Stimulated activated CD4-positive, alpha-beta T cell treated with anti-CD3 and anti-CD28 coated beads, Interleukin-15, amount 100 ng/mL, for 24 hours (primary cell): ENCODE measurements around the gene NUFIP1.
A peak's percentile ranks its signal among the peaks of the same experiment; 100 is the strongest.
"Not testable (repeated sequence)": the region's sequence is repeated elsewhere in the genome, so short reads cannot be mapped to it uniquely, and the experiment has no call there.

Source experiments
- DNase-seq: peaks from one replicate; pipeline ENCODE4 v3.0.0-alpha.2; 2020

The NUFIP1 gene

DNA sequence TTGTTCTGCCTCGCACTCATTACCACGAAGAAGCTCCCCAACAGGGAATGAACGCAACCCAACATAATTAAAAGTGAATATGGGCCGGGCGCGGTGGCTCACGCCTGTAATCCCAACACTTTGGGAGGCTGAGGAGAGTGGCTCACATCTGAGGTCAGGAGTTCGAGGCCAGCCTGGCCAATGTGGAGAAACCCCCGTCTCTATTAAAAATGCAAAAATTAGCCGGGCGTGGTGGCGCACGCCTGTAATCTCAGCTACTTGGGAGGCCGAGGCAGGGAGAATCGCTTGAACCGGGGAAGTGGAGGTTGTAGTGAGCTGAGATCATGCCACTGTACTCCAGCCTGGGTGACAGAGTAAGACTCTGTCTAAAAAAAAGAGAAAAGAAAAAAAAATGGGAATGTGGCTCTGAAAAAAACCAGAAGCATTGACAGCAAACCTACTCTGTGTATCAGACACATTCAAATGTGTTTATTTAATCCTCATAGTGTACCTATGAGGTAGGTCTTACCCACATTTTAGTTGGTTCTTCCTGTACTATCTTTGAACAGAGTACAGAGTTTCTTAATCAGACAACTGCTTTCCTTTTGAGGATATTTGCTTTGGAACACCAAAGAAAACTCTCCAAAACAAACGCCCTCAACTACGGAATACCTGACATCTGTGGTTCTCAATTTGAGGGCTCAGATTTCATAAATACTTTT lies 70.0 kb downstream of the NUFIP1 start:
- DNase-seq, result no peak

DNA sequence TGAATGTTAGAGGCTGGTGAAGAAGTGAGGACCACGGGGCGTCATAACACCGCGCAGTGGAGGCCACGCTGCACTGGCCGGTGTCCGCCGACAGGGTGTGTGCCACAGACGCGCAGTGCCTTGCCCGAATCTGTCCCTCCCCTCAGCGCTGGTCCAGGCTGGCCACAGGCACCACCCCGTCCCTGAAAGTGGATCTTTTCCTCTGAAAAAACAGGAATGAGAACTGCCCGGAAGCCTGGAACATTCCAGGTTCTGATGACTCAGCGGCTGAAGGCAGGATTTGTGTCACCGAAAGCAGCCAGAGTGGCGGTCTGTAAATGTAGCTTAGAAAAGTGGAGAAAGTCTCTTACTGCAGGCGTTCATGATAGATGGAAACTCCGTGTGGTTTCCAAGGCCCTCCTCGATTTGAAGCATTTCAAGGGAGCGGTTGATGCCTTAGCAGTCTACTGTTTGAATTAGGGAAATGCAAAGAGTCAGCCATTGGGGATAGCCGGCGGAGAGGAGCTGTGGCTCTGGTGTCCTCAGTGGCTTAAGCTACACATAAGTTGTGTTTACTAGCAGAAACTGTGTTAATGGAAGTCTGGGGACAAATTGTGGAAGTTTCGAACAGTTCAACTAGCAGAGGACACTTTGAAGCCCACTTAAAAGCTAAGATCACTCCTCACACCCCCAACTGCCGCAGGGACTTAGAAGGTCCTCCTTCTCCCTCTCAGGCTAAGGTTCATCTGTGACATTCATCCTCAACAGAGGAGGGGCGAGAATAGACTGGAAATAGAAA lies 70.8 kb downstream of the NUFIP1 start:
- DNase-seq, result peak; percentile 86

DNA sequence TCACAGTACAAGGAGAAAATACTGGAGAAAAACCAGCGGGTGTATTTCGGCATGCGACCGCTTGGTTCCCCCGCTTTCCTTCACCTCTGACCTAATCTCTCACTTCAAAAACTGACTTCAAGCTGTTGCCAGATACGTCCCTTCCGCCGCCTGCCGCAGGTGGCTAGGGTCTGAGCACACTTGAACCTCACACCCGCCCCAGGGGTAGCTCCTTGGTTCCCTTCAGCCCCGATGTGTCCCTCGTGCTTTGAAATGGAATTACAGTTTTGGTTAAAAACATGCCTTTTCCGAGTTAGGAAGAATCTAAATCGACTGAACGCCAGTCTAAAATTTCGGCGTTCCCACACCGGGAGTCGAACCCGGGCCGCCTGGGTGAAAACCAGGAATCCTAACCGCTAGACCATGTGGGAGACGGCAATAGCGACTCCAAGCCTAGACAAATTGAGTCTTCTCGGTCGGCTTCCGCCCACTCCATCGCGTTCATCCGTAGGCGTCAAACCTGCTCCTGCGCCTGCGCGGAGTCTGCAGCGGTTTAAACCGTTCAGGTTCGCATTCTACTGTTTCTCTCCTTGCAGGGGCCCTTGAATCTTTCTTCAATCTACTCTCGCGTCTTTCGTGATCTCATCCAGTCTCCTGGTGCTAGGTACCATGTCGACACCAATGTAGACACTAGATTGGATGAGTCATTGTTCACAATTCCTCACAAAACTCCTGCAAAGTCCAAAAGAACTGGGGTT lies 71.5 kb downstream of the NUFIP1 start:
- peak; percentile 93 for DNase-seq

DNA sequence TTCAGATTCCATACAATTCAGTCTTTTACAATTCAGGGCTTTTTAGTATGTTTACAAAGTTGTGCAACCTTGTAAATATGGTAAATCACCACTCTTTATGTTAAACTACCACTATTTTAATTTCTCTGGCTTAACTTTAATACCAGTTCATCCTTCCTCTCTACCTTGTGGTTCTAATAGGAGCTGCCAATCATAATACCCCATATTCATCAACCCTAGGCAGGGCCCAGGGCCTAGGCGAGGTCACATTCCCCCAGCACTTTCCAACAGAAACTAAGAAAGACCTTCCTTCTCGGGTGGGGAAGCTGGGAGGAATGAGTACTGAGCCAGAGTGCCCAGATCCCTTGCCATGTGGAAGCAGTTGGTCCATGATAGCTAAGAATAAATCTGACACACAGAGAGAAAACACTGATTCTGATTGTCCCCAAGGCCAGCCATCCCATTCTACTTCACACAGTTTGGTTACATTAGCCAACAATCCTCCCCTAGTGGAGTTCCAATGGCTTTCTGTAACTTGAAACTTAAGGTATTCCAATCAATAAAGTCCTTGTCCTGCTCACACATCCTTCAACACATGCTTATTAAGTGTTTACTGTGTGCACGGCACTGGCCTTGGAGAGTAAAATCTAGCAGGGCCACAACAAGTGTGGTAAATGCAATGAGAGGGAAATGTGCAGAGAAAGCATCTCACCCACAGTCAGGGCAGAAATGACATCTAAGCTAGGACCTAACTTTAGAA lies 76.8 kb downstream of the NUFIP1 start:
- DNase-seq, result no peak

DNA sequence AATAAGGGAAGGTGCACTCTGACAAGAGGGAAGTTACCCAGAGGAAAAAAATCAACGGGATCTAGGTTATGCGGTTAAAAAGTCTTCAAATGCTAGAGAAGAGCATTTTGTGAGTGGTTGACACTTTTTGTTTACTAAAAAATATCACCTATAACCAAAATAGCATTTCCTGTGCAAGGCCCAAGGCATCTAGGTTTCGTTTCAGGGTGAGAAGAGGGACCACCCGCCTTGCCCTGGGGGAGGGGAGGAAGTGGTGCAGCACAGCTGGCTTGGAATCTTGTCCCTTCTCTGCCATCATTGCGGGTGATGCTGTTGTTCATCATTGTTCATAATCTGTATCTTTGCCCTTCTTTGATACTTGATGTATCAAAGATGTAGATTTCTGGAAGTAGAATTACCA lies 80.6 kb downstream of the NUFIP1 start:
- DNase-seq, result no peak

DNA sequence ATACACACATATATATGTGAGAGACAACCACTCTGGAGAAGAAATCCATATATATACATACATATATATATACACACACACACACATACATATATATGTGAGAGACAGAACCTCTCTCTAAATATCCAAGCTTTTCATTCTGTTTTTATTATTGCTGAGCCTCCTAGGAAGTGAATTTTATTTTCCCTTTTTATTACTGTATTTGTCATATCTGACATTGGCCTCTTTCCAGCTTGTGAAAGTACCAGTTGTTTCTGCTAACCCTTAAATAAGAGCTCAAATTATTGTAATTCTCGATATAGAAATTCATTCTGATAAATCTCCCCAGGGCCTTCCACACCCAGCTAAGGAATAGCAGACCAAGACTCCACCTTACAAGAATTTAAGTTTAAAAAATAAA lies 81.0 kb downstream of the NUFIP1 start:
- DNase-seq, result no peak

DNA sequence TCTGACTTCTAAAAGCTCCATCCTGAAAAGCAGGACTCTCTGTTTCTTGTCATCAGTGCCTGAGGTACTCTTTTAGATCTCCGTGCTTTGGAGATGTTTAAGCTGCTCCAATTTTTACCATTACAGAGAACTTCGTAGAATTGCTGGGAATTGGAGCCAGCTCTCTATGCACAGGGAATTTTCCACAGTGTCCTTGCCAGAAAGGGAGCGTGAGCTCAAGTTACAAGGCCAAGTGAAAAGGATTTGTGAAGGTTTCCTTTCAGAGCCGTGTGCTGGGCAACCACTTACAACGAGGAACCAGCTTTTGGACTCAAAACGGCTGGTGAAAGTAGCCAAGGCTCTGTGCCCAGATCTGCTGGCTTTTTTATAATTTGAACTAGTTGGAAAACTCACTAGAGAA lies 82.6 kb downstream of the NUFIP1 start:
- DNase-seq, result no peak

DNA sequence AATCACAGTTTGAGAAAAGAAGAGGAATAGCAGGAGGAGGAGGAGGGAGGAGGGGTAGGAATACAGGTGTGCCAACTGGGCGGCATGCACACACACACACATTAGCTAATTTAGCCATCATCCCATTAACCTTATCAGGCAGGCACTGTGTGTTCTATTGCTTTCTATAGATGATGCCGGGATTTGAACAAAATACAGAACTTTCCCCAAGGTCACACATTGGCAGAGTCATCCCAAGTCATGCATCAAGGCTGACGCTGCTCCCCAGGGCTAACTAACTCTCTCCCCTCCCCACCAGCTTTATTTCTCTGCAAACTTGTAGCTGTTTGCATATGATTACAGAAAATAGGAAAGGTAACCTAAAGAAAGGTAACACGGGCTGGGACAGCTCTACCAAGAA lies 83.0 kb downstream of the NUFIP1 start:
- no peak for DNase-seq

DNA sequence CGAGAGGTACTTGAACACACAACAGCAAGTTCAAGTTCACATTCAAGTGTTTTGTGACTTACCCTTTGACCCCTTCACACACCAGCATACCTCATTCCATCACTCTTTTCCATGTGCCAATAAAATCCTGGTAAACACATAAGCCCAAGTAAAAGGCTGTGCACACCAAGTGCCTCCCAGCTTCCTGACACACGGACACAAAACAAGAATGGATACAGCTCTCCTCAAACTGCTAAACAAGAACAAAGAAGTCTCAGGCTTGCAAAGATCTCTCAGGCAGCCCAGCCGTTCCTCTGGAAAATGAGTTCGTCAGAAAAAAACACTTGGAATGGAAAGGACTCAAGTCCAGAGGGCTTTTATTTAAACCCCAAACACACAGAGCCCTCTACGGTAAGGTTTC lies 83.7 kb downstream of the NUFIP1 start:
- no peak for DNase-seq

DNA sequence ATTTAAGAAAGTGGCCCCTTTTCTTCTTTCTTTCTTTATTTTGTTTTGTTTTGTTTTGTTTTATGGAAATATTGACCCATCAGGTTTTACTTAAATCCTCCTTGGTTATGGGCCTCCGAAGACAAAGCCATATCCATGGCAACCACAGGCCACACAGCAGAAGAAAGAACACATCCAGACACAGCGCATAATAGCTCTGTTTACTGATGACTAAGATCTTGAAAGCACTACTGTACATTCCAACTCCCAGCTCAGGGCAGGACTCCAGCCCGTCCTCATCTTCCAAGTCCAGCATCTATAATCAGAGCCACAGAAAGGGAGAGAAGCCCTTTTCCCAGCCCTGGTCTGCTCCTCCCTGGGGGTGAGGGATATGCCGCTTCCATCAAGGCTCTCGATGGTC lies 84.3 kb downstream of the NUFIP1 start:
- no peak for DNase-seq

DNA sequence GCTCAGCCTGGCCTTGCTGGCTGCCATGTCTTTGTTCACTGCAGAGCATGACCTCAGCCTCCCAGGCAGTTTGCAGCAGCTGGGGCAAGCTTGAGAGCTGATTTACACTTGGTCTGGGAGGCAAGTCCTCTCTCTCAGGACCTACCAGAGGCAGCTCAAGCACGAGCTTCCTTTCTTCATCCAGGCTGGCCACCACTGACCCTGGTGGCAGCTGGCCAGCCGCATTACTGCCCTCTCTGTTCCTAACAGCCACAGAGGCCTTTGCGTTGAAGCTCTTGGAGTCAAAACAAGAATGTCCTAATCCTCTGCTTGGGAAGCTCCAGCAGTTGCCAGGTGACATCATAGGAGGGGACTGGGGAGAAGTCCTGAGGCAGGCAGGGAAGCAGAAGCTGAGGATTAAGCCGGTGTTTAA lies 85.7 kb downstream of the NUFIP1 start:
- no peak for DNase-seq

DNA sequence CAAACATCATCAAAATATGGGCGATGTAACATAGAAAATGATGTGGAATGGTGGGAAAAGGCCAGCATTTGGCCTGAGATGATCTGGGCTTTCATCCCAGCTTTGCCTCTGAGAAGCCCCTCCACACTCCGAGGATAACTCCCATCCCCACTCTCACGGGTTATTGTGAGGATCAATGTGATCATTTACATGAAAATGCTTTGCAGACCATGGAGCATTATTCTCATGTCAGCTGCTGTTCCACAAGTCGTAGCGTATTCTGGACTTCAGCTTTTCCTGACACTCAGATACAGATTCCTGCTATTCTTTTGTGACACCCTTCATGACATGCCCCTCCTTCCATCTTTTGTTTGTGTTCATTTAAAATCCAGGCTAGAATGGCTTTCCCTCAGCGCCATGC lies 86.5 kb downstream of the NUFIP1 start:
- no peak for DNase-seq

DNA sequence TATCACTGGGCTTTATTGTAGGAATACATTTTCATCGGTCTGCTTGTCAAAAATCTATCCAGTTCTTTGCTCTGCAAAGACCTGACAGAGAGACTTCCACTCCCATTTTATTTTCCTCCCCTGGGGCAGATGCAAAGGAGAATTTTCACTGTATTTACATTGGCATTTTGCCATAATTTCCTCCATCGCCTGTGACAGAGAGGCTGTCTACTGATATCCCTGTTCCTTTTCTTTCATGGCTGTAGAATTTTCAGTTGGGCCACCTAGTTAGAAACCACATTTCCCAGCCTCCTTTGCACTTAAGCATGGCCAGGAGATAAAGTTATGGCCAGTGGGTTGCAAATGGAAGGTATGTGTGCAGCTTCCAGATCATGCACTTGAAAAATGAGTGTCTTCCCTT lies 89.3 kb downstream of the NUFIP1 start:
- no peak for DNase-seq

DNA sequence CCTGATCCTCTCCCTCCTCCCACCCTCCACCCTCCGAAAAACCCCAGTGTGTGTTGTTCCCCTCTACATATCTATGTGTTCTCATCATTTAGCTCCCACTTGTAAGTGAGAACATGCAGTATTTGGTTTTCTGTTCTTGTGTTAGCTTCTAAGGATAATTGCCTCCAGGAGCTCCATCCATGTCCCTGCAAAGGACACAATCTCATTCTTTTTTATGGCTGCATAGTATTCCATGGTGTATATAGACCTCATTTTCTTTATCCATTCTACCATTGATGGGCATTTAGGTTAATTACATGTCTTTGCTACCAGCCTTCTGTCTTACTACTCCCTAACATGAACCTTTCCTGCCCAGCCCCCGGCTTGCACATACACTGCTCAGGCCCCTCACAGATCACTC lies 91.0 kb downstream of the NUFIP1 start:
- not testable (repeated sequence) for DNase-seq

DNA sequence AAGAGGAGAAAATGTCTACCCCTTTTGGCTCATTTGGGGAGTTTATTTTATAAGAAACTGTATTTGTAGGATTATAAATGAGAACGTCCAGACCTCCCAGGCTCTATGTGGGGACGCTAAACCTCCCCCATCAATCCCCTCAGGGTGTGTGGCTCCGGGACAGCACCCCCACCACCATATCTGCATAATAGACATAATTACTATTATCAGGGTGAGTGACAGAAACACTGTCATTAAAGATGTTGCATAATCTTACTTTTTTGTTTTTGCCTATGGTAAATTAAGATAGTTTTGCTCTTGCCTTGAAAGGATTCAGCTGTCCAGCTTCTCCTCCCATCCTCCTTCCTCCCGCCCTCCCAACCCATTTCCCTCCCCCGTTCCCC lies 93.3 kb downstream of the NUFIP1 start:
- no peak for DNase-seq

DNA sequence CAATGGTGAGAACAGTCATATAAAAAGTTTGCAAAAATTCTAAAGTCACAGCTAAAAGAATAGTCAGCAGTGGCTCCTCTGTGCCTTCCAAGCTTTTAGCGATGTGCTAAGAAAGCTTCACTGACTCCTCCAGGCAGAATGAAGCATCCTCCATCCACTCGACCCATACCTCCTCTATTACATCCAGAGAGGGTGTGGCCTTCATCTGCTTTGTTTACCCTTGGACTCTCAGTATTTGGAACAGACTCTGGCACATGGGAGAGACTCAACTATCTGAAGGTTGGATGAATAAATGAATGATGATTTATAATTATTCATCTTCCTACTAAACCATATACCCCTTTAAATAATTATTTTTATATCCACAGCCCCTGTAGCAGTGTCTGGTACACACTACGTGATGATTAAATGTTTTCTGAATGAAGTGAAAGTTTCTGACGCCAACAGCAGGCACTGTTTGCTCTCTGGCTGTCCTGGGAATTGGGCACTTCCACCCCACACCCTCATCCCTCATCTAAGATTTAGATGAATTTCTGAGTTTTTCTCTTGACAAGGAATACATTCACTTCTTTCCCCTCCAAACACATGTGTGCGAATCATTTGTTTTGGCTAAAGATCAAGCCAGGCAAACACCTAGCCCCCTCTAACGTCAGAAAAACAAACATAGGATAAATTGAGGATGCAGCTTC lies 93.9 kb downstream of the NUFIP1 start:
- DNase-seq, result no peak

DNA sequence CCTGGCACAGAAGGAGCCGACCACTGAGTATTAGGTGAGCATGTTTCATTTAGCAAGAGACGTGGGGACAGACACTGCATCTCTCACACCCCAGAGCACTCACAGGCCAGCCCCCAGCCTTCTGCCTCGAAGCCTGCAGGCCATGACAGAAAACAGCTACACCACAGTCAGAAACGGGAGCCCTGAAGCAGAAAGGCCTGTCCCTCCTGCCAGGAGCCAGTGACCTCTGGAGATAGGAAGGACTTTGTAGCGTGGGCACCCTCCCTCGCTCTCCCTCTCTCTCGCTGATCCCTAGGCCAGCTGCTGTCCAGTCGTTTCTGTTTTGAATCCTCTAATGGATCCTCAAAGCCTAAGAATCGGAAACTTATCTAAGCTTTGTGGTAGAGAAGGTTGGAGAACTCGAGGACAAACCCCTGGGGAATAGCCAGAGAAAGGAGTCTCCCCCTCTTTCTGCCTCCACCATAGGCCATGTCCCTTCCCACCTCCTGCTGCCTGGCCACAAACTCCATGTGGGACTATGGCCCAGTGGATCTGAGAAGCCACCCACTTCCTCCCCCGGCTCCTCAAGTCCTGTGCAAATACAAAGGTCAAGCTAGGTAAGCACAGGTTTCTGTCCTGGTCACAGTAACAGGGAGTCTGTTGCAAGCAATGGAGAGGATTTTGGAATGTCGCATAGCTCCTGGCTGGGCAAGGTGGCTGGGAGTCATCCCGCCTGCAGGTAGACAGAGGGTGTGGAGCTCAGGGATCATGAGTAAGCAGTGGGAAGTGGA lies 95.1 kb downstream of the NUFIP1 start:
- DNase-seq, result no peak
